Anterior cingulate cortex (tissue), 58 donors: ENCODE data around the gene CHD2.
A peak's percentile ranks its signal among the peaks of the same experiment; 100 is the strongest.
"Not testable (repeated sequence)": the region's sequence is repeated elsewhere in the genome, so short reads cannot be mapped to it uniquely, and the experiment has no call there.

Source experiments
- DNase-seq, 58 donors: peaks; one replicate each; lab custom pipeline; 2025; lab: John Stamatoyannopoulos, UW

Gene CHD2

GRCh38 chr15:92903966-92904721 is 4.0 kb downstream of the CHD2 start:
- peak; percentile 89 to 100 (median 99) for DNase-seq

- DNase-seq = no peak
Measured at GRCh38 chr15:92904722-92905571, 4.8 kb downstream of the CHD2 start.

GRCh38 chr15:92906020-92906419 is 5.9 kb downstream of the CHD2 start:
- no peak for DNase-seq

- DNase-seq = no peak
Measured at GRCh38 chr15:92906563-92907081, 6.5 kb downstream of the CHD2 start.

- DNase-seq = no peak
Measured at GRCh38 chr15:92907229-92907628, 7.1 kb downstream of the CHD2 start.

- DNase-seq = peak in 12 of 58 donors; percentile 7 to 52 (median 26)
Measured at GRCh38 chr15:92907896-92908712, 8.0 kb downstream of the CHD2 start.

- DNase-seq = no peak
Measured at GRCh38 chr15:92908713-92909057, 8.6 kb downstream of the CHD2 start.

GRCh38 chr15:92909136-92909781 is 9.1 kb downstream of the CHD2 start:
- no peak for DNase-seq

GRCh38 chr15:92910451-92910850 is 10.3 kb downstream of the CHD2 start:
- no peak for DNase-seq

- no peak for DNase-seq
Measured at GRCh38 chr15:92914103-92914499, 14.0 kb downstream of the CHD2 start.

- DNase-seq = no peak
Measured at GRCh38 chr15:92914768-92915221, 14.7 kb downstream of the CHD2 start.

- no peak for DNase-seq
Measured at GRCh38 chr15:92915766-92916435, 15.8 kb downstream of the CHD2 start.

- peak in 57 of 58 donors; percentile 11 to 94 (median 78) for DNase-seq
Measured at GRCh38 chr15:92917598-92918407, 17.7 kb downstream of the CHD2 start.

GRCh38 chr15:92918881-92919280 is 18.8 kb downstream of the CHD2 start:
- not testable (repeated sequence) for DNase-seq

GRCh38 chr15:92920595-92921161 is 20.6 kb downstream of the CHD2 start:
- no peak for DNase-seq

- DNase-seq = no peak
Measured at GRCh38 chr15:92921215-92922131, 21.3 kb downstream of the CHD2 start.

GRCh38 chr15:92922418-92923002 is 22.4 kb downstream of the CHD2 start:
- no peak for DNase-seq
